Mesenchymal stem cell (in vitro differentiated cells and primary cell): ENCODE measurements around the gene PPP1R13B.

ENCODE experiments used
- DNase-seq: peaks from one replicate; pipeline ENCODE4 v3.0.0-alpha.2; 2013
- H2AFZ ChIP-seq: one replicate; pipeline ENCODE4 v1.6.1; 2013; ENCODE audit warnings: low read depth, mild to moderate bottlenecking, control low read depth, inconsistent platforms, low read length, moderate library complexity
- H2AK5ac ChIP-seq: 2 replicates; pipeline ENCODE4 v1.6.1; 2013; ENCODE audit warnings: low read length, moderate library complexity, mild to moderate bottlenecking, inconsistent platforms; ENCODE audit not compliant: severe bottlenecking
- H2BK120ac ChIP-seq: one replicate; pipeline ENCODE4 v1.6.1; 2013; ENCODE audit warnings: low read depth, mild to moderate bottlenecking, inconsistent platforms, low read length, moderate library complexity
- H2BK12ac ChIP-seq, 2 experiments: one replicate each; pipeline ENCODE4 v1.6.1; 2013; ENCODE audit warnings: inconsistent platforms in 2 of 2, low read length in 2 of 2, mild to moderate bottlenecking in 2 of 2, moderate library complexity in 2 of 2, control low read depth in 1 of 2
- H2BK15ac ChIP-seq: one replicate; pipeline ENCODE4 v1.6.1; 2013; ENCODE audit warnings: mild to moderate bottlenecking, low read depth, inconsistent platforms; ENCODE audit not compliant: poor library complexity, severe bottlenecking
- H2BK5ac ChIP-seq: 2 replicates; pipeline ENCODE4 v1.6.1; 2013; ENCODE audit warnings: low read depth, mild to moderate bottlenecking, low read length, control low read depth, inconsistent platforms; ENCODE audit not compliant: poor library complexity, severe bottlenecking
- H3K14ac ChIP-seq, 2 experiments: one replicate each; pipeline ENCODE4 v1.6.1; 2013; ENCODE audit warnings: inconsistent platforms in 2 of 2, low read length in 2 of 2, control low read depth in 1 of 2, mild to moderate bottlenecking in 1 of 2, moderate library complexity in 1 of 2
- H3K18ac ChIP-seq, 2 experiments: one replicate each; pipeline ENCODE4 v1.6.1; 2013; ENCODE audit warnings: inconsistent platforms in 2 of 2, low read length in 2 of 2, control low read depth in 1 of 2, low read depth in 1 of 2, mild to moderate bottlenecking in 1 of 2
- H3K23ac ChIP-seq, 2 experiments: one replicate each; pipeline ENCODE4 v1.6.1; 2013; ENCODE audit warnings: inconsistent platforms in 2 of 2, low read length in 2 of 2, mild to moderate bottlenecking in 2 of 2, moderate library complexity in 2 of 2, control low read depth in 1 of 2
- H3K27ac ChIP-seq: 2 replicates; pipeline ENCODE4 v1.5.1; 2013; ENCODE audit warnings: mild to moderate bottlenecking, moderate library complexity, low read length, control low read depth, inconsistent platforms; ENCODE audit not compliant: poor library complexity, severe bottlenecking
- H3K27me3 ChIP-seq, 2 experiments: 2 replicates each; pipeline versions ENCODE4 v1.6.1 to v1.7.0; 2013; ENCODE audit warnings: low read length in 2 of 2, mild to moderate bottlenecking in 2 of 2, moderate library complexity in 2 of 2, control low read depth in 1 of 2, inconsistent platforms in 1 of 2; ENCODE audit not compliant: control insufficient read depth in 1 of 2, insufficient read depth in 1 of 2
- H3K36me3 ChIP-seq, 2 experiments: 2 replicates each; pipeline versions ENCODE4 v1.6.1 to v1.7.0; 2013; ENCODE audit warnings: low read length in 2 of 2, control low read depth in 1 of 2, inconsistent platforms in 1 of 2, low read depth in 1 of 2, mild to moderate bottlenecking in 1 of 2; ENCODE audit not compliant: insufficient read depth in 2 of 2, control insufficient read depth in 1 of 2
- H3K4ac ChIP-seq, 2 experiments: one replicate each; pipeline ENCODE4 v1.6.1; 2013; ENCODE audit warnings: inconsistent platforms in 2 of 2, low read length in 2 of 2, mild to moderate bottlenecking in 2 of 2, moderate library complexity in 2 of 2, control low read depth in 1 of 2, low read depth in 1 of 2
- H3K4me1 ChIP-seq: 2 replicates; pipeline ENCODE4 v1.6.1; 2013; ENCODE audit warnings: low read depth, low read length, control low read depth; ENCODE audit not compliant: control insufficient read depth, insufficient read depth
- H3K4me2 ChIP-seq: 2 replicates; pipeline ENCODE4 v1.6.1; 2013; ENCODE audit warnings: low read length, mild to moderate bottlenecking, inconsistent platforms; ENCODE audit not compliant: poor library complexity, severe bottlenecking
- H3K4me3 ChIP-seq, 2 experiments: 2 replicates each; pipeline versions ENCODE4 v1.5.1 to v1.7.0; 2013; ENCODE audit warnings: low read length in 2 of 2, mild to moderate bottlenecking in 2 of 2, control low read depth in 1 of 2, low read depth in 1 of 2; ENCODE audit not compliant: insufficient read depth in 1 of 2
- H3K79me1 ChIP-seq: replicated peaks from 2 replicates; pipeline ENCODE4 v1.6.1; 2013; ENCODE audit warnings: mild to moderate bottlenecking, control low read depth, low read length, inconsistent platforms; ENCODE audit not compliant: poor library complexity, severe bottlenecking
- H3K9ac ChIP-seq: 2 replicates; pipeline ENCODE4 v1.7.0; 2013; ENCODE audit warnings: mild to moderate bottlenecking, low read length, moderate library complexity
- H3K9me3 ChIP-seq: 2 replicates; pipeline ENCODE4 v1.7.0; 2013; ENCODE audit warnings: mild to moderate bottlenecking, low read length; ENCODE audit not compliant: control insufficient read depth
- H4K8ac ChIP-seq: one replicate; pipeline ENCODE4 v1.6.1; 2013; ENCODE audit warnings: inconsistent platforms, mild to moderate bottlenecking, low read length, moderate library complexity
- H4K91ac ChIP-seq: one replicate; pipeline ENCODE4 v1.6.1; 2013; ENCODE audit warnings: mild to moderate bottlenecking, low read length, inconsistent platforms
- WGBS: methylation state at CpG from one replicate; pipeline ENCODE4 v1.1.7; 2013; ENCODE audit warnings: mixed read lengths; 5-methylcytosine and 5-hydroxymethylcytosine counted together

Gene PPP1R13B

GRCh38 chr14:103856105-103856504 lies 8.7 kb upstream of the PPP1R13B start:
- Histone ChIP-seq H2BK15ac (no peak overlapping the region), H3K18ac (no peak overlapping the region), H3K9me3 (no peaks in the 10 kb centered on the region), H3K36me3 (no peaks in the 10 kb centered on the region), H2BK12ac (no peak overlapping the region), H3K14ac (no peak overlapping the region), H3K4ac (no peak overlapping the region), H3K27me3 (peaks cover 19 to 20% of the 10 kb centered on the region in 2 experiments), H3K4me1 (no peaks in the 10 kb centered on the region), H2BK120ac (no peak overlapping the region), H4K91ac (no peak overlapping the region), H2BK5ac (no peak overlapping the region), H4K8ac (no peak overlapping the region), H3K4me3 (no peak overlapping the region), H3K79me1 (no peaks in the 10 kb centered on the region), H2AFZ (no peak overlapping the region), H3K4me2 (no peak overlapping the region), H3K9ac (no peak overlapping the region), H3K23ac (no peak overlapping the region), H2AK5ac (no peak overlapping the region), H3K27ac (no peak overlapping the region)
- no peak for DNase-seq
- 92% methylated on average over 8 of the region's 8 CpGs for WGBS

DNA sequence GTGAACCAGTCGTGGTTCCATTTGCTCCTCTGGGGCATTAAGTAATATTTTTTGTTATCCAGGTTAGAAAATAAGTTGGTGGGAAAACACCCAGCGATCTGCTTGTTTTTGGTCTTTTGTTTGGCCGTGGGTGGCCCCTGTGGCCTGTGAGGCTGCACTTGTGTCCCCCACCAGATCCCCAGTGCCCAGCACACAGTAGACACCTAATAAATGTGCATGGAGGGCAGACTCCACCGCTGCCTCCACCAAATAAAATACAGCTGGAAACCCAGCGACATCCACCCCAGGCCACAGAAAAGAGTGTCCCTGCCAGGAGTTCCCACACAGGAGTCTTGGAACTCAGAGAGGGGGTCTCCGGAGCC lies 8.3 kb upstream of the PPP1R13B start:
- H2BK12ac ChIP-seq = no peak overlapping the region
- no peak for DNase-seq
- H3K36me3 ChIP-seq = no peaks in the 10 kb centered on the region
- H3K4me3 ChIP-seq = no peak overlapping the region
- no peak overlapping the region for H3K4ac ChIP-seq
- H2AK5ac ChIP-seq = no peak overlapping the region
- H3K9ac ChIP-seq = no peak overlapping the region
- no peaks in the 10 kb centered on the region for H3K9me3 ChIP-seq
- no peaks in the 10 kb centered on the region for H3K79me1 ChIP-seq
- no peak overlapping the region for H3K14ac ChIP-seq
- H3K27ac ChIP-seq = no peak overlapping the region
- no peak overlapping the region for H4K8ac ChIP-seq
- no peak overlapping the region for H2BK120ac ChIP-seq
- H4K91ac ChIP-seq = no peak overlapping the region
- H3K18ac ChIP-seq = no peak overlapping the region
- no peak overlapping the region for H2BK5ac ChIP-seq
- no peak overlapping the region for H2BK15ac ChIP-seq
- H3K23ac ChIP-seq = no peak overlapping the region
- H3K4me2 ChIP-seq = no peak overlapping the region
- peaks cover 19 to 20% of the 10 kb centered on the region in 2 experiments for H3K27me3 ChIP-seq
- 68% methylated on average over 6 of the region's 6 CpGs for WGBS
- no peak overlapping the region for H2AFZ ChIP-seq
- H3K4me1 ChIP-seq = no peaks in the 10 kb centered on the region

- Histone ChIP-seq H3K18ac (no peak overlapping the region), H3K14ac (peak overlapping the region in 1 of 2 experiments; percentile 6), H3K79me1 (no peaks in the 10 kb centered on the region), H2AK5ac (no peak overlapping the region), H3K9ac (no peak overlapping the region), H3K36me3 (no peaks in the 10 kb centered on the region), H3K27me3 (peaks cover 16 to 19% of the 10 kb centered on the region in 2 experiments), H3K27ac (no peak overlapping the region), H3K4me1 (no peaks in the 10 kb centered on the region), H3K4ac (no peak overlapping the region), H2BK120ac (no peak overlapping the region), H3K23ac (no peak overlapping the region), H3K4me3 (no peak overlapping the region), H2BK15ac (no peak overlapping the region), H3K4me2 (no peak overlapping the region), H4K91ac (no peak overlapping the region), H4K8ac (peak overlapping the region; percentile 8), H2BK12ac (no peak overlapping the region), H2AFZ (peak overlapping the region; percentile 36), H2BK5ac (no peak overlapping the region), H3K9me3 (no peaks in the 10 kb centered on the region)
- DNase-seq = no peak
- 35% methylated on average over 14 of the region's 18 CpGs for WGBS
Measured at GRCh38 chr14:103854822-103855733, 7.7 kb upstream of the PPP1R13B start.

DNA sequence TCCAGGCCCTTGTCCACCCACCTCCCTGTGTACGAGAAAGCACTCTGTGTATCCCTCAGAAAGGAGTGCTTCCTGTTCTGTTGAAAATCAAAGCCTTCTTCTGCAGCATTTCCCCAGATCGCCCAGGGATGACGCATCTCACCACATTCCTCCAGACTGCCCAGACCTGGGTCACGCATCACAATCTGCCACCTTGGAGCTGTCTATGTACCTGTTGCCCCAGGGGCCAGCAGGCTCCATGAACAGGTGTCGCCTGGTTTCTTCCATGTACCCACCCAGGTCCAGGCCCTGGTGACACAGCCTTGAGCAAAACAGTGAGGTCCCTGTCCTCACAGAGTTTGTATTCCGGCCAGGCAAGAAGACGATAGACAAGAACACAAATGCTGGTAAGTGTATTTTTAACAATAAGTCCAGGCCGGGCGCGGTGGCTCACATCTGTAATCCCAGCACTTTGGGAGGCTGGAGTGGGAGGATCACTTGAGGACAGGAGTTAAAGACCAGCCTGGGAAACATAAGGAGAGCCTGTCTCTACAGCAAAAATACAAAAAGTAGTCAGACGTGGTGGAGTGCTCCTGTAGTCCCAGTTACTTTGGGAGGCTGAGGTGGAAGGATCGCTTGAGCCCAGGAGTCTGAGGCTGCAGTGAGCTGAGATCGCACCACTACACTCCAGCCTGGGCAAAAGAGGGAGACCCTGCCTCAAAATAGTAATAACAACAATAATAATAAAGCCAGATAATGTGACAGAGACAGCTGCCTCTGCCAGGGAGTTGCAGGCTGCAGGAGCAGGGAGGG lies 6.8 kb upstream of the PPP1R13B start:
- no peak overlapping the region for H2AK5ac ChIP-seq
- no peak overlapping the region for H2BK15ac ChIP-seq
- no peak overlapping the region for H3K18ac ChIP-seq
- H2BK5ac ChIP-seq = no peak overlapping the region
- H4K91ac ChIP-seq = no peak overlapping the region
- H3K9me3 ChIP-seq = no peaks in the 10 kb centered on the region
- H3K4me3 ChIP-seq = no peak overlapping the region
- H3K4ac ChIP-seq = no peak overlapping the region
- DNase-seq = no peak
- H3K14ac ChIP-seq = peak overlapping the region in 1 of 2 experiments; percentile 66
- H4K8ac ChIP-seq = no peak overlapping the region
- no peaks in the 10 kb centered on the region for H3K36me3 ChIP-seq
- H3K79me1 ChIP-seq = no peaks in the 10 kb centered on the region
- 88% methylated on average over 12 of the region's 13 CpGs for WGBS
- no peak overlapping the region for H3K4me2 ChIP-seq
- peaks cover 2% of the 10 kb centered on the region for H3K4me1 ChIP-seq
- H2AFZ ChIP-seq = no peak overlapping the region
- H3K9ac ChIP-seq = no peak overlapping the region
- H3K27me3 ChIP-seq = peaks cover 15 to 17% of the 10 kb centered on the region in 2 experiments
- H2BK12ac ChIP-seq = no peak overlapping the region
- H2BK120ac ChIP-seq = no peak overlapping the region
- H3K23ac ChIP-seq = no peak overlapping the region
- H3K27ac ChIP-seq = no peak overlapping the region
